Measurements from ENCODE around the gene MCAT. TPM values are rescaled to one million over a fixed set of nuclear protein-coding genes. Genes with fewer than 3 reads are reported as not detected.

The MCAT gene
- polyA plus RNA-seq, 1 donor (not counting 4 experiments of a cell fraction or from before 2014, with no cell fraction given) = 13.9 TPM

DNA sequence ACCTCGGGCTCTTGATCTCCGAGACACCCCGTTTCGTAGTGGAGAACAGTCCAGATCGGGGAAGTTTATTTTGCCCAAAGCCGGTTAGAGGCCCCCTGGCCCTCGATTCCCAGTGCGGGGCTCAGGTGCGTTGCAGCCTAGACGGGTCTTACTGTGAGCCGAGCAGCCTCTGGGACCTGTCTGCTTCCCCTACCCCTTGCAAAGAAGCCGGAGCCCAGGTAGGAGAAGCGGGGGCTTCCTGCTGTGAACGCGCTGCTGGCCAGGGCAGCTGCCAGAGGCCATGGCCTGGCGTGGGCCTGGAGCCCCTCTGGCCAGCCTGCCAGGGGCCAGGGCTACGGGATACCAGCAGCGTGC, 8.8 kb upstream of the MCAT start:
- H3K36me3 ChIP-seq (ENCODE audit: control insufficient read depth in 2 of 2, extremely low read depth in 1 of 2, insufficient read depth in 2 of 2, low read length in 2 of 2) = peaks cover 12% of the 10 kb centered on the region in 2 experiments
- H3K9me1 ChIP-seq (ENCODE audit: control insufficient read depth, extremely low read depth, insufficient read depth, low read length) = peaks cover 6% of the 10 kb centered on the region
- no peaks in the 10 kb centered on the region for H3K9me3 ChIP-seq (ENCODE audit: control insufficient read depth, low read depth, low read length)
- peak overlapping the region; percentile 91 to 96 (median 92) for H3K4me3 ChIP-seq (ENCODE audit: control insufficient read depth in 2 of 3, extremely low read depth in 1 of 3, insufficient read depth in 2 of 3, low read depth in 1 of 3, low read length in 3 of 3)
- dilution Hi-C loops (cut with MboI; ENCODE audit: extremely low pct_ligation_motif_present, low sequenced_read_pairs) = no loop called here
- H4K20me1 ChIP-seq (ENCODE audit: control insufficient read depth, extremely low read depth, insufficient read depth, low read length) = peaks cover 23% of the 10 kb centered on the region
- H3K27me3 ChIP-seq (ENCODE audit: control insufficient read depth, extremely low read depth, insufficient read depth, low read length) = no peaks in the 10 kb centered on the region
- no peak for DNase-seq (ENCODE audit: low read depth, low spot score)
- H3K27ac ChIP-seq (ENCODE audit: control insufficient read depth, insufficient read depth, low read length) = peak overlapping the region; percentile 85
- H3K79me2 ChIP-seq (ENCODE audit: control insufficient read depth, insufficient read depth, low read length) = peaks cover 53% of the 10 kb centered on the region
- H3K9ac ChIP-seq (ENCODE audit: control insufficient read depth, extremely low read depth, insufficient read depth, low read length) = peak overlapping the region; percentile 92
- TF ChIP-seq EZH2 (IDR thresholded peaks at IDR 0.05; ENCODE audit: low read length) = no peak
- TF ChIP-seq, protein P1, sequence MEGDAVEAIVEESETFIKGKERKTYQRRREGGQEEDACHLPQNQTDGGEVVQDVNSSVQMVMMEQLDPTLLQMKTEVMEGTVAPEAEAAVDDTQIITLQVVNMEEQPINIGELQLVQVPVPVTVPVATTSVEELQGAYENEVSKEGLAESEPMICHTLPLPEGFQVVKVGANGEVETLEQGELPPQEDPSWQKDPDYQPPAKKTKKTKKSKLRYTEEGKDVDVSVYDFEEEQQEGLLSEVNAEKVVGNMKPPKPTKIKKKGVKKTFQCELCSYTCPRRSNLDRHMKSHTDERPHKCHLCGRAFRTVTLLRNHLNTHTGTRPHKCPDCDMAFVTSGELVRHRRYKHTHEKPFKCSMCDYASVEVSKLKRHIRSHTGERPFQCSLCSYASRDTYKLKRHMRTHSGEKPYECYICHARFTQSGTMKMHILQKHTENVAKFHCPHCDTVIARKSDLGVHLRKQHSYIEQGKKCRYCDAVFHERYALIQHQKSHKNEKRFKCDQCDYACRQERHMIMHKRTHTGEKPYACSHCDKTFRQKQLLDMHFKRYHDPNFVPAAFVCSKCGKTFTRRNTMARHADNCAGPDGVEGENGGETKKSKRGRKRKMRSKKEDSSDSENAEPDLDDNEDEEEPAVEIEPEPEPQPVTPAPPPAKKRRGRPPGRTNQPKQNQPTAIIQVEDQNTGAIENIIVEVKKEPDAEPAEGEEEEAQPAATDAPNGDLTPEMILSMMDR (optimal IDR thresholded peaks at IDR 0.05 in 1 of 3, IDR thresholded peaks at IDR 0.05 in 1 of 3, conservative IDR thresholded peaks at IDR 0.05 in 1 of 3; ENCODE audit: extremely low read depth in 1 of 3, insufficient read depth in 2 of 3, low read length in 3 of 3) = peak in 1 of 3 experiments; percentile 1
- no peak for FAIRE-seq
- H2AFZ ChIP-seq (ENCODE audit: control insufficient read depth, low read length) = peak overlapping the region; percentile 20
- H3K4me1 ChIP-seq (ENCODE audit: control insufficient read depth, extremely low read depth, insufficient read depth, low read length) = peaks cover 21% of the 10 kb centered on the region
- H3K4me2 ChIP-seq (ENCODE audit: control insufficient read depth, extremely low read depth, insufficient read depth, low read depth, low read length) = peak overlapping the region; percentile 98

DNA sequence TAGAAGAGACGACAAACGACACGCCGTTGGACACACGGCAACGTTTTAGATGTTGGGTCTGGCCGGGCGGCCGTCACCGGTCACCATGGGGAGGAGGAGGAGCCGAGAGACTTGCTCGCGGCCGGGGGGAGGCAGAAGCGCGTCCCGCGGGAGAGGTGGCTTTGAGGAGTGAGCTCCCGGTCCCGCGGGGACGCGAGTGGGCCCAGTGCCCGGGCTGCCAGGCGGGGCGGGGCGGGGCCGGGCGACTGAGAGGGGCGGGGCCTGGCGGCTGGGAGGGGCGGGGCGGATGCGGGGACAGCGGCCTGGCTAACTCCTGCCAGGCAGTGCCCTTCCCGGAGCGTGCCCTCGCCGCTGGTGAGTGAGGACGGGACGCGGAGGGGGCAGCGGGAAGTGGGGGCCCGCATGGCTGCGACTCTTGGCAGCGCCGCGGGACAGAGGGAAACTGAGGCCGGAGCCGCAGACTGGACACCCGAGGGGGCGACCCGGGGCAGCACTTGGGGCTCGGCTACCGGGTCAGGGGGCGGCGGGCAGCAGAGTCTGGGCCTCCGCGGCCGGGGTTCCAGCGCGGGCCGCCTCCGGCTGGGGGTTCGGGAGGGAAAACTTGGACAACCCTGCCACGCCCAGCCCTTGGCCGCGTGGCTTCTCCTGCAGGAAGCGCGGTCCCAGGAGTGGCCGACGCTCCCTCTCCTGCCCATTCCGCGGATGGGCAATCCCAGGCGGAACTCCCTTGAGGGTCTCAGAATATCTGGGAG, 8.2 kb upstream of the MCAT start, which contains the start of gene TSPO:
TSPO (plus strand) TSS at position 309 of the 752 bp plus-strand sequence. CDS start 7,680 bp downstream, outside the sequence.
- Histone ChIP-seq H3K9me1 (ENCODE audit: control insufficient read depth, extremely low read depth, insufficient read depth, low read length) (peaks cover 6% of the 10 kb centered on the region), H3K27me3 (ENCODE audit: control insufficient read depth, extremely low read depth, insufficient read depth, low read length) (no peaks in the 10 kb centered on the region), H3K4me1 (ENCODE audit: control insufficient read depth, extremely low read depth, insufficient read depth, low read length) (peaks cover 21% of the 10 kb centered on the region), H3K79me2 (ENCODE audit: control insufficient read depth, insufficient read depth, low read length) (peaks cover 48% of the 10 kb centered on the region), H3K36me3 (ENCODE audit: control insufficient read depth in 2 of 2, extremely low read depth in 1 of 2, insufficient read depth in 2 of 2, low read length in 2 of 2) (peaks cover 10 to 12% of the 10 kb centered on the region in 2 experiments), H3K9ac (ENCODE audit: control insufficient read depth, extremely low read depth, insufficient read depth, low read length) (peak within 1 kb of the TSS; percentile 92), H3K4me2 (ENCODE audit: control insufficient read depth, extremely low read depth, insufficient read depth, low read depth, low read length) (peak within 1 kb of the TSS; percentile 98), H4K20me1 (ENCODE audit: control insufficient read depth, extremely low read depth, insufficient read depth, low read length) (peaks cover 17% of the 10 kb centered on the region), H3K9me3 (ENCODE audit: control insufficient read depth, low read depth, low read length) (no peaks in the 10 kb centered on the region), H3K4me3 (ENCODE audit: control insufficient read depth in 2 of 3, extremely low read depth in 1 of 3, insufficient read depth in 2 of 3, low read depth in 1 of 3, low read length in 3 of 3) (peak within 1 kb of the TSS; percentile 91 to 96 (median 92)), H2AFZ (ENCODE audit: control insufficient read depth, low read length) (peak within 1 kb of the TSS; percentile 93), H3K27ac (ENCODE audit: control insufficient read depth, insufficient read depth, low read length) (peak within 1 kb of the TSS; percentile 85)
- TF ChIP-seq EZH2 (IDR thresholded peaks at IDR 0.05; ENCODE audit: low read length) = no peak
- TF ChIP-seq, protein P1 (optimal IDR thresholded peaks at IDR 0.05 in 1 of 3, IDR thresholded peaks at IDR 0.05 in 1 of 3, conservative IDR thresholded peaks at IDR 0.05 in 1 of 3; ENCODE audit: extremely low read depth in 1 of 3, insufficient read depth in 2 of 3, low read length in 3 of 3) = peak in 1 of 3 experiments; percentile 4
- dilution Hi-C loops (cut with MboI; ENCODE audit: extremely low pct_ligation_motif_present, low sequenced_read_pairs) = no loop called here
- DNase-seq (ENCODE audit: low read depth, low spot score) (no peak), FAIRE-seq (no peak)
